GM06990 (cell line): Measurements from ENCODE around the gene GOSR1.
"Not testable (repeated sequence)": the region's sequence is repeated elsewhere in the genome, so short reads cannot be mapped to it uniquely, and the experiment has no call there.

Source experiments
- DNase-seq: peaks from one replicate; pipeline ENCODE4 v3.0.0-alpha.2; 2011; ENCODE audit not compliant: insufficient read length; ENCODE audit errors: extremely low read depth
- H3K27me3 ChIP-seq: replicated peaks from 2 replicates; pipeline ENCODE4 v1.6.0; 2011; ENCODE audit warnings: low read length; ENCODE audit not compliant: control insufficient read depth, insufficient read depth
- H3K36me3 ChIP-seq: 2 replicates; pipeline ENCODE4 v1.5.1; 2011; ENCODE audit warnings: low read length; ENCODE audit not compliant: control insufficient read depth, insufficient read depth
- H3K4me3 ChIP-seq: replicated peaks from 2 replicates; pipeline ENCODE4 v1.5.1; 2011; ENCODE audit warnings: low read depth, mild to moderate bottlenecking, control low read depth, low read length
- TF ChIP-seq, protein P1 (sequence below): IDR thresholded peaks from 2 replicates; pipeline ENCODE4 v1.5.1; 2011; ENCODE audit warnings: low read length, control low read depth, mild to moderate bottlenecking, inconsistent platforms; ENCODE audit not compliant: insufficient read depth, poor library complexity, severe bottlenecking

The GOSR1 gene

DNA sequence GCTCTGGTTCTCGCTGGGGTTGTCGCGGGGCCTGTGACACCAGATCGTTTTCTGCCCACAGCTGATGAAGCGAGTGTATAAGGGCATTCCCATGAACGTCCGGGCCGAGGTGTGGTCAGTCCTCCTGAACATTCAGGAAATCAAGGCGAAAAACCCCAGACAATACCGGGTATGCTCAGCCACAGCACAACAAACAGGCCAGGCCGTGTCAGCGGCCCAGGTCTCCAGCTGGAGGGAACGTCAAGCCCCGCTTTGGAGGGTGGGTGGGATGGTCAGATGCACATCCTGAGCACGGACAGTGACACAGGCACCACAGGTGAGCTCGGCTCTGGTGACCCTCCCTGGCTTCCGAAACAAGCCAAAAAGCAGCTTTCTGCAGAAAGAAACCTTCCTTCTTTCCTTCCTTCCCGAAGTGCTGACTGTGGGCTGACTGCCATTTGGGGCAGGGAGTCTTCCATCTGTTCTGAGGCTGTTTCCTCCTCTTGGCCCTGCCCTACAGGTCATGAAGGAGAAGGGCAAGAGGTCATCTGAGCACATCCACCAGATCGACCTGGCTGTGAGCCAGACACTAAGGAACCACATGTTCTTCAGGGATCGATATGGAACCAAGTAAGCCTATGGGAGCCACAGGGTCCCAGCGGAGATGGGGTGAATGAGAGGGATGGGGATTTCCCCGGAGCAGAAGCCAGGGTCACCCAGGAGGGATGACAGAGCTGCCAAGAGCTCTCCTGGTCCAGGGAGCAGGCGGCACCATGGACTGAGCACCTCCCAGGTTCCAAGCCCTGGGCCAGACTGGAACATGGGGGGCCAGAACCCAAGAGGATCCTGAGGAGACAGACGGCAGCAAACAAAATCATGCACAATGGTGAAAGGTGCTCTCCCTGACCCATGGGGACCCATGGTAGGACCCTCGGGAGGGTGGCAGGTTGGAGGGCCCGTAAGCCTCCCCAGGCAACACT is 79.4 kb downstream of the GOSR1 start:
- TF ChIP-seq, protein P1, sequence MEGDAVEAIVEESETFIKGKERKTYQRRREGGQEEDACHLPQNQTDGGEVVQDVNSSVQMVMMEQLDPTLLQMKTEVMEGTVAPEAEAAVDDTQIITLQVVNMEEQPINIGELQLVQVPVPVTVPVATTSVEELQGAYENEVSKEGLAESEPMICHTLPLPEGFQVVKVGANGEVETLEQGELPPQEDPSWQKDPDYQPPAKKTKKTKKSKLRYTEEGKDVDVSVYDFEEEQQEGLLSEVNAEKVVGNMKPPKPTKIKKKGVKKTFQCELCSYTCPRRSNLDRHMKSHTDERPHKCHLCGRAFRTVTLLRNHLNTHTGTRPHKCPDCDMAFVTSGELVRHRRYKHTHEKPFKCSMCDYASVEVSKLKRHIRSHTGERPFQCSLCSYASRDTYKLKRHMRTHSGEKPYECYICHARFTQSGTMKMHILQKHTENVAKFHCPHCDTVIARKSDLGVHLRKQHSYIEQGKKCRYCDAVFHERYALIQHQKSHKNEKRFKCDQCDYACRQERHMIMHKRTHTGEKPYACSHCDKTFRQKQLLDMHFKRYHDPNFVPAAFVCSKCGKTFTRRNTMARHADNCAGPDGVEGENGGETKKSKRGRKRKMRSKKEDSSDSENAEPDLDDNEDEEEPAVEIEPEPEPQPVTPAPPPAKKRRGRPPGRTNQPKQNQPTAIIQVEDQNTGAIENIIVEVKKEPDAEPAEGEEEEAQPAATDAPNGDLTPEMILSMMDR, result no peak

DNA sequence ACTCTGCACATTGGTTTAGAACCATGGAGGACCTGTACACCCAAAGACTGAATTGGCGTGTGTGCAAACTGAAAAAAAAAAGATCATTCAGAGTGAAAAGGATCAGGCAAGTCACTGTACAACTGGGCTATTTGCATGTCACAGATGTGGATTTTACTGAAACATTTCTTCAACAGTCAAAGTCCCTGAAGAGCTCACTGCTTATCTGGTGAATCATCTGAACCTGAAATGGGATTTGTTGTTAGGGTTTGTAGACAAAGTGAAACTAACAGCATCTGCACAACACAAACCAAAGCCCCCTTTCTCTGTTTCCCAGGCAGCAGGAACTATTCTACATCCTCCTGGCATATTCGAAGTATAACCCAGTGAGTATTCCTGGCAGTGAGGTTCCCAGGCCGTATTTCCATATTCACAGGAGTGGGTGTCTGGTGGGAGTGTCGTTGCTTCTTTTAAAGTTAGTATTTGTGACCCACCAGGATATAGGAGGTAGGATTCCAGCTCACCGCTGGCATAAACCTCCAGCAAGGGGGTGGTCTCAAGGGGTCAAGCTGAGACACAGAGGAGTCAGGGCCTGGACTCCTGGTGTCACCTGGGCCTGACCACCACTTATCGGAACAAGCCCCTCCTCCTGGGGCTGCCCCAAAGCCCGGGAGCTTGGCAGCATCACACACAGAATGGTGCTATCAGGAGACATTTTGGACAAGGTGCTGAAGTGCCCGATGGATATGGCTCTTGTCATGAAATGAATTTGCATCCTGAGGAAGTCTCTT is 80.9 kb downstream of the GOSR1 start:
- Histone ChIP-seq H3K36me3 (no peaks in the 10 kb centered on the region), H3K4me3 (no peak overlapping the region), H3K27me3 (no peaks in the 10 kb centered on the region)
- DNase-seq, result no peak
- TF ChIP-seq, protein P1, result no peak

More for the DNA sequence above, 79.4 kb downstream of the GOSR1 start:
- Histone ChIP-seq H3K4me3 (no peak overlapping the region), H3K27me3 (no peaks in the 10 kb centered on the region), H3K36me3 (no peaks in the 10 kb centered on the region)
- DNase-seq, result no peak

DNA sequence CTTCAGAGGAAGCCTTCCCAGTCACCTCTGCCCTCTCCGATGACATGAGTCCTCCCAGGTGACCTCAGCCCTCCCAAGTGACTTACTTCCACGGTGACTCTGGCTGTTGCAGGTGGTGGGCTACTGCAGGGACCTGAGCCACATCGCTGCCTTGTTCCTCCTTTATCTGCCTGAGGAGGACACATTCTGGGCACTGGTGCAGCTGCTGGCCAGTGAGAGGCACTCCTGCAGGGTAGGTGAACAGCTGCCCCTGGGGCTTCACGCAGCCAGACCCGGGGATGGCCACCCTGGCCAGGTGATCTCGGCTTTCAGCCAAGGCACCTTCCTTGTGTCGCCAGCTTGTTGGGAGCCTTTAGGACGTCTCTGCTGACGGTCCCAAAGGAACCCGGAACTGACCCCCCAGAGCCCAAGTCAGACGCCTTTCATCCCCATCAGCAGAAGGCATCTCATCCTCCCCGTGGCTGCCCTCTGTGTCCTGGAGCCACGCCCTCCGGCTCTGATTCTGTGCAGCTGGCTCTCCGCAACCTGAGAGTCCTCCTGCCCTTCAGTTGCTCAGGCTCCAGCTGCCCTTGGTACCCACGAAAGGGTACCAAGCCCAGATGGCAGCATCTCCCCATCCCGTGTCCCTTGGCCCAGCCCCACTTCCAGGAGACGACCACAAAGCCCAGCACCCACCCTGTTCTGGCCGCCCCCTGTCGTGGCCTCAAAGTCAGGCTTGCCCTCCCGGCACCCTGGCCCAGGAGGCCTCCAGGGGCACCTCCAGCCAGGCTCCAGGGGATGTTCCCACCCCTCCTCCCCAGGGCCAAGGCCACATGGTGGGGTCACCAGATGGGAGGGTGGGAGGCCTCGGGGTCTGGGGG is 81.7 kb downstream of the GOSR1 start:
- Histone ChIP-seq H3K4me3 (no peak overlapping the region), H3K27me3 (no peaks in the 10 kb centered on the region), H3K36me3 (no peaks in the 10 kb centered on the region)
- DNase-seq, result no peak
- TF ChIP-seq, protein P1, result no peak

DNA sequence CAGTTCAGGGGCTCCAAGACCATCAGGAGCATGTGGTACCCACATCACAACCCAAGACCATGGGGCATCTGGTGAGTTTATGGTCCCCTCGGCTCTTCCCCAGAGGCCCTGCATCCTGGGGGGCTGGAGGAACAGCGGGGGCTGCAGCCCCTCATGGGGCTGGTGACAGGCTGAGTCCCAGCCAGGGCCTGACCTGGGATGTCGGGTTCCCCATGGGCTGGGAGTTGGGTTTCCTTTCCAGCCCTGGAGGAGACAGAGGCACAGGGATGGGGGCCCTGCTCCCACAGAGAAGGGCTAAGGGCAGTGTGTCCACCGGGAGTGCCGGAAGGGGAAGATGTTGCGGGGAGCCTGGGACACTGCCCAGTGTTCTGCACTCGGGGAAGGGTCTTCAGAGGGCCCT is 82.4 kb downstream of the GOSR1 start:
- no peak for DNase-seq
- Histone ChIP-seq H3K4me3 (no peak overlapping the region), H3K36me3 (no peaks in the 10 kb centered on the region), H3K27me3 (no peaks in the 10 kb centered on the region)
- TF ChIP-seq, protein P1, result no peak

DNA sequence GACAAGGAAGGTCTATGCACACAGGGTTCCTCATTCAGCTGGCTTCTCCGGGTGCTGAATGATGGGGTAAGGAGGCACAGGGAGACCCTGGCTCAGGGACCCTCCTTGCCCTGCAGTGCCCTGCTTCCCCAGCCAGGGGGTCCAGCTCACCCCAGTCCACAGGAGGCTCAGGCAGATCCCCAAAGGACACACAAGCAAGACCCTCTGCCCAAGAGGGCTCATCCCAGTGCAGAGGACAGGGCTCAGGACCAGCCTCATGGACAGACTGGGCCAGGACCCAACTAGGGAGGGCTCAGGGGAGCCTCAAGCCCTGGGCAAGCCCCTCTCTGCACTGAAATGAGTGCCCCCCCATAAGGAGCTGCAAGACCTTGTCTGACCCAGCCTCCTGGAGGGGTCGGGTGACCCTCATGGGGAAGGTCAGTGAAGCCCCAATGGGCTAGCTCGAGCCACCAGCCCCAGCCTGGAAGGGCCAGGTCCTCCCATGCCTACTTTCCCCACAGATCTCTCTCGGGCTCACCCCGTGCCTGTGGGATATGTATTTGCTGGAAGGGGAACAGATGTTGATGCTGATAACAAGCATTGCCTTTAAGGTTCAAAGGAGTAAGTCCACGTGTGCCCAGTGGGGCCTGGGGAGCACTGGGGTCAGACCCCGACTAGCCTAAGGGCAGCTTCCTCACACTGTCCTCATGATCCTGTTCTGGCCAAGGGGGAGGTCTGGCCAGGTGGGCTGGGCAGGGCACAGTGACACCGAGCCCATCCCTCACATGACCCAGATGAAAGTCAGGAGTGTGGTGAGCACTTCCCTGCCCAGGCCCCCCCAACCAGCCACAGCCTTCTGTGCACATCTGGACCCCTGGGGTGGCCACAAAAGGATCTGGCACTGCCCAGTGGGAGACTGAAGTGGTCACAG is 83.2 kb downstream of the GOSR1 start:
- H3K36me3 ChIP-seq, H3K27me3 ChIP-seq, DNase-seq, H3K4me3 ChIP-seq: not testable (repeated sequence)

DNA sequence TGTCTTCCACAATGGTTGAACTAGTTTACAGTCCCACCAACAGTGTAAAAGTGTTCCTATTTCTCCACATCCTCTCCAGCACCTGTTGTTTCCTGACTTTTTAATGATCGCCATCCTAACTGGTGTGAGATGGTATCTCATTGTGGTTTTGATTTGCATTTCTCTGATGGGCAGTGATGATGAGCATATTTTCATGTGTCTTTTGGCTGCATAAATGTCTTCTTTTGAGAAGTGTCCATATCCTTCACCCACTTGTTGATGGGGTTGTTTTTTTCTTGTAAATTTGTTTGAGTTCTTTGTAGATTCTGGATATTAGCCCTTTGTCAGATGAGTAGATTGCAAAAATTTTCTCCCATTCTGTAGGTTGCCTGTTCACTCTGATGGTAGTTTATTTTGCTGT is 84.6 kb downstream of the GOSR1 start:
- not testable (repeated sequence) for H3K4me3 ChIP-seq, DNase-seq, H3K27me3 ChIP-seq, H3K36me3 ChIP-seq

DNA sequence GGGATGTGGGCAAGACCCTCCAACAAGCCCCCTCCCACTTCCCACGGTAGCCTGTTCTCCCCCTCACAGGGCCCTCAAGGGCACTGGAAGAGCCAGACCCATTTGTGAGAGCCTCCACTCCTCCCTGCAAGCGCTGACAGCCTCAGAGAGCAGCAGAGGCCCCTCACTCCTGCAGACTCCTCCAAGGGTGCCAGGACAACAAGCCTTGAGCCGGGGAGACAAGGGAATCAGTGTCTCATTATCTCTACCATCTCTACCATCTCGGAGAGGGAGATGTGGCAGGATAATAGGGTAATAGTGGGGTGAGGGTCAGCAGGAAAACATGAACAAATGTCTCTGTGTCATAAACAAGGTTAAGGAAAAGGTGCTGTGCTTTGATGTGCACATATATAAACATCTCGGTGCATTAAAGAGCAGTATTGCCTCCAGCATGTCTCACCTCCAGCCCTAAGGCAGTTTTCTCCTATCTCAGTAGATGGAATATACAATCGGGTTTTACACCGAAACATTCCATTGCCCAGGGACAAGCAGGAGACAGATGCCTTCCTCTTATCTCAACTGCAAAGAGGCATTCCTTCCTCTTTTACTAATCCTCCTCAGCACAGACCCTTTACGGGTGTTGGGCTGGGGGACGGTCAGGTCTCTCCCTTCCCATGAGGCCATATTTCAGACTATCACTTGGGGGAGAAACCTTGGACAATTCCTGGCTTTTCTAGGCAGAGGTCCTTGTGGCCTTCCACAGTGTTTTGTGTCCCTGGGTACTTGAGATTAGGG is 86.1 kb downstream of the GOSR1 start:
- not testable (repeated sequence) for H3K36me3 ChIP-seq, H3K27me3 ChIP-seq, DNase-seq, H3K4me3 ChIP-seq

DNA sequence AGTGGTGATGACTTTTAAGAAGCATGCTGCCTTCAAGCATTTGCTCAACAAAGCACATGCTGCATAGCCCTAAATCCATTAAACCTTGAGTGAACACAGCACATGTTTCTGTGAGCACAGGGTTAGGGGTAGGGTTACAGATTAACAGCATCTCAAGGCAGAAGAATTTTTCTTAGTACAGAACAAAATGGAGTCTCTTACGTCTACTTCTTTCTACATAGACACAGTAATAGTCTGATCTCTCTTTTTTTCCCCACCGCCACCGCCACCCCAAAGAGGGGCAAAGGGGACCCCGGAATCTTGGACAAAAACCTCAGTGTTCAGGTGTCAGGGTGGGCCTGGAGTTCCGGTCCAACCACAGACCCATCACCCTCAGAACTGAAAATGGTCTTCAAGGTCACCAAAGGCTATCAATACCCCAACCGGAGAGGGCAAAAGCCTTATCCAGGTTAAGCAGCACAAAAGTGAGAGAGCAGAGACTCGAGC is 86.7 kb downstream of the GOSR1 start:
- H3K4me3 ChIP-seq, H3K36me3 ChIP-seq, H3K27me3 ChIP-seq, DNase-seq: not testable (repeated sequence)
